Epidermal melanocyte (primary cell): ENCODE data around the gene FAH.

Experiments
- DNase-seq: peaks from one replicate; pipeline ENCODE4 v3.0.0; 2011; ENCODE audit warnings: low spot score; ENCODE audit not compliant: insufficient read length

The FAH gene

GRCh38 chr15:80173022-80173759 is 20.4 kb downstream of the FAH start:
- DNase-seq: no peak

GRCh38 chr15:80174017-80174746 is 21.4 kb downstream of the FAH start:
- no peak for DNase-seq

GRCh38 chr15:80175436-80175835 is 22.6 kb downstream of the FAH start:
- no peak for DNase-seq

- DNase-seq: no peak
These were observed 23.6 kb downstream of the FAH start for GRCh38 chr15:80176443-80176842.

GRCh38 chr15:80177156-80177555 is 24.4 kb downstream of the FAH start:
- DNase-seq: no peak

GRCh38 chr15:80179025-80179759 is 26.4 kb downstream of the FAH start:
- no peak for DNase-seq

GRCh38 chr15:80179935-80180334 is 27.1 kb downstream of the FAH start:
- DNase-seq: no peak

- no peak for DNase-seq
These were observed 27.7 kb downstream of the FAH start for GRCh38 chr15:80180468-80180867.

- DNase-seq: no peak
These were observed 28.2 kb downstream of the FAH start for GRCh38 chr15:80180986-80181385.

- DNase-seq: peak; percentile 57
These were observed 29.9 kb downstream of the FAH start for GRCh38 chr15:80182611-80183261.

GRCh38 chr15:80183306-80183705 is 30.5 kb downstream of the FAH start:
- no peak for DNase-seq

- DNase-seq: no peak
These were observed 31.1 kb downstream of the FAH start for GRCh38 chr15:80183886-80184285.

GRCh38 chr15:80184554-80184953 is 31.8 kb downstream of the FAH start:
- DNase-seq: no peak

- no peak for DNase-seq
These were observed 32.4 kb downstream of the FAH start for GRCh38 chr15:80185152-80185551.

- no peak for DNase-seq
These were observed 33.3 kb downstream of the FAH start for GRCh38 chr15:80186066-80186465.

- DNase-seq: no peak
These were observed 33.8 kb downstream of the FAH start for GRCh38 chr15:80186597-80186996.

- DNase-seq: no peak
These were observed 35.5 kb downstream of the FAH start for GRCh38 chr15:80188251-80188650.

GRCh38 chr15:80191198-80191597 is 38.4 kb downstream of the FAH start:
- DNase-seq: no peak

GRCh38 chr15:80191897-80192595 is 39.2 kb downstream of the FAH start:
- no peak for DNase-seq

- no peak for DNase-seq
These were observed 41.4 kb downstream of the FAH start for GRCh38 chr15:80194186-80194585.

- DNase-seq: no peak
These were observed 42.1 kb downstream of the FAH start for GRCh38 chr15:80194914-80195313.
